H1 (cell line): ENCODE data around the gene SPON2. TPM values are rescaled to one million over a fixed set of nuclear protein-coding genes. Genes with fewer than 3 reads are reported as not detected.

Experiments
- CTCF ChIA-PET: fragments of 300-600 bp; sonication (Branson Sonifier 250); formaldehyde crosslinking; loops from one replicate; lab custom pipeline; 2021; ENCODE audit not compliant: partially characterized antibody; lab: Charles Lee
- POLR2A ChIA-PET: fragments of 300-600 bp; sonication (Branson Sonifier 250); formaldehyde crosslinking; loops from one replicate; lab custom pipeline; 2021; ENCODE audit warnings: inconsistent platforms; ENCODE audit not compliant: partially characterized antibody; lab: Charles Lee
- DNase-seq, 2 experiments: peaks; one replicate each; pipeline versions ENCODE4 v3.0.0 to v3.0.0-alpha.2; 2010 to 2022; ENCODE audit warnings: low spot score in 2 of 2, low read depth in 1 of 2, mixed read lengths in 1 of 2
- FAIRE-seq: peaks from 2 replicates; lab custom pipeline; 2011; peaks lifted over from hg19 to GRCh38; lab: Jason Lieb, UNC
- H2AFZ ChIP-seq: 2 replicates; pipeline ENCODE4 v1.8.1; 2012; ENCODE audit warnings: low read length, inconsistent platforms
- H2AK5ac ChIP-seq: 2 replicates; pipeline ENCODE4 v1.6.1; 2013; ENCODE audit warnings: low read depth, low read length
- H2BK120ac ChIP-seq: replicated peaks from 2 replicates; pipeline ENCODE3; 2013; ENCODE audit warnings: low read depth, low read length, inconsistent platforms
- H2BK12ac ChIP-seq: 2 replicates; pipeline ENCODE4 v1.6.1; 2013; ENCODE audit warnings: low read depth, low read length
- H2BK15ac ChIP-seq: 2 replicates; pipeline ENCODE4 v1.6.1; 2013; ENCODE audit warnings: low read length
- H2BK20ac ChIP-seq: 2 replicates; pipeline ENCODE4 v1.6.1; 2013; ENCODE audit warnings: low read length
- H2BK5ac ChIP-seq: 2 replicates; pipeline ENCODE4 v1.6.1; 2013; ENCODE audit warnings: low read depth, low read length
- H3K14ac ChIP-seq: 2 replicates; pipeline ENCODE4 v1.6.1; 2013; ENCODE audit warnings: inconsistent platforms; ENCODE audit not compliant: insufficient read length
- H3K18ac ChIP-seq: 2 replicates; pipeline ENCODE4 v1.6.1; 2013; ENCODE audit warnings: low read length; ENCODE audit errors: extremely low read depth
- H3K23ac ChIP-seq: 2 replicates; pipeline ENCODE4 v1.6.1; 2013; ENCODE audit warnings: inconsistent platforms; ENCODE audit not compliant: insufficient read length
- H3K23me2 ChIP-seq: 2 replicates; pipeline ENCODE4 v1.6.1; 2013; ENCODE audit warnings: low read depth, low read length
- H3K27ac ChIP-seq: 2 replicates; pipeline ENCODE4 v1.6.1; 2011; ENCODE audit warnings: low read depth, low read length, inconsistent platforms
- H3K27me3 ChIP-seq, 4 experiments: replicated peaks in 1 of 4; 1 replicate in 1 of 4; 2 replicates in 3 of 4; pipeline versions ENCODE4 v1.6.1 to v1.8.1; 2011 to 2013; ENCODE audit warnings: low read length in 3 of 4, mild to moderate bottlenecking in 3 of 4, inconsistent platforms in 2 of 4, mixed read lengths in 2 of 4, moderate library complexity in 1 of 4; ENCODE audit not compliant: control insufficient read depth in 3 of 4, insufficient read depth in 3 of 4; ENCODE audit errors: extremely low read depth in 1 of 4
- H3K36me3 ChIP-seq, 4 experiments: 2 replicates each; pipeline versions ENCODE4 v1.6.1 to v1.8.1; 2011 to 2013; ENCODE audit warnings: mild to moderate bottlenecking in 4 of 4, low read length in 3 of 4, moderate library complexity in 2 of 4, control low read depth in 1 of 4, inconsistent platforms in 1 of 4; ENCODE audit not compliant: insufficient read depth in 4 of 4, control insufficient read depth in 2 of 4
- H3K4ac ChIP-seq: replicated peaks from 2 replicates; pipeline ENCODE3; 2013; ENCODE audit warnings: low read length, low read depth, mixed read lengths, inconsistent platforms; ENCODE audit not compliant: insufficient read length
- H3K4me1 ChIP-seq, 4 experiments: replicated peaks in 1 of 4; 1 replicate in 1 of 4; 2 replicates in 3 of 4; pipeline versions ENCODE4 v1.6.1 to v1.8.1; 2011 to 2013; ENCODE audit warnings: low read length in 3 of 4, inconsistent platforms in 2 of 4, mixed read lengths in 1 of 4; ENCODE audit not compliant: insufficient read depth in 4 of 4, control insufficient read depth in 3 of 4
- H3K4me2 ChIP-seq, 2 experiments: 2 replicates each; pipeline versions ENCODE4 v1.6.1 to v1.8.1; 2011 to 2013; ENCODE audit warnings: low read depth in 2 of 2, low read length in 2 of 2, control low read depth in 1 of 2, inconsistent platforms in 1 of 2, mild to moderate bottlenecking in 1 of 2; ENCODE audit not compliant: insufficient read depth in 1 of 2
- H3K4me3 ChIP-seq, 4 experiments: fragments of 200-600, 300-600 bp in 1 of 4; sonication (generic), shearing (Covaris generic), sonication (Bioruptor Twin) in 1 of 4; 2 replicates each; pipeline versions ENCODE4 v1.5.1 to v1.8.1; 2011 to 2016; ENCODE audit warnings: low read length in 4 of 4, low read depth in 3 of 4, control low read depth in 2 of 4, inconsistent platforms in 2 of 4, mild to moderate bottlenecking in 2 of 4, mixed read lengths in 1 of 4, moderate library complexity in 1 of 4; ENCODE audit not compliant: insufficient read depth in 2 of 4; ENCODE audit errors: extremely low read depth in 1 of 4
- H3K56ac ChIP-seq: replicated peaks from 2 replicates; pipeline ENCODE3; 2013; ENCODE audit warnings: low read depth, mild to moderate bottlenecking, mixed read lengths, low read length, inconsistent platforms; ENCODE audit not compliant: insufficient read length
- H3K79me1 ChIP-seq: 2 replicates; pipeline ENCODE4 v1.6.1; 2013; ENCODE audit warnings: low read depth, low read length, control low read depth
- H3K79me2 ChIP-seq, 2 experiments: 2 replicates each; pipeline versions ENCODE4 v1.6.1 to v1.8.1; 2012 to 2013; ENCODE audit warnings: low read length in 2 of 2, mild to moderate bottlenecking in 2 of 2, inconsistent platforms in 1 of 2; ENCODE audit not compliant: insufficient read depth in 2 of 2, control insufficient read depth in 1 of 2
- H3K9ac ChIP-seq, 4 experiments: replicated peaks in 1 of 4; 1 replicate in 1 of 4; 2 replicates in 3 of 4; pipeline versions ENCODE4 v1.6.1 to v1.8.1; 2011 to 2013; ENCODE audit warnings: low read depth in 3 of 4, low read length in 3 of 4, control low read depth in 2 of 4, mild to moderate bottlenecking in 2 of 4, moderate library complexity in 2 of 4, inconsistent platforms in 1 of 4; ENCODE audit errors: extremely low read depth in 1 of 4
- H3K9me3 ChIP-seq, 2 experiments: 2 replicates each; pipeline versions ENCODE4 v1.6.1 to v1.8.1; 2012 to 2013; ENCODE audit warnings: mild to moderate bottlenecking in 2 of 2, moderate library complexity in 2 of 2, control low read depth in 1 of 2, inconsistent platforms in 1 of 2, low read depth in 1 of 2, low read length in 1 of 2, mixed read lengths in 1 of 2; ENCODE audit not compliant: insufficient read depth in 2 of 2
- H4K20me1 ChIP-seq, 2 experiments: replicated peaks in 1 of 2; 2 replicates each; pipeline versions ENCODE3 to v1.8.1; 2011 to 2013; ENCODE audit warnings: inconsistent platforms in 2 of 2, low read length in 2 of 2, mild to moderate bottlenecking in 1 of 2; ENCODE audit not compliant: insufficient read depth in 2 of 2, control insufficient read depth in 1 of 2
- H4K5ac ChIP-seq: 2 replicates; pipeline ENCODE4 v1.6.1; 2013; ENCODE audit warnings: low read length, low read depth, mixed read lengths, inconsistent platforms; ENCODE audit not compliant: insufficient read length
- H4K8ac ChIP-seq: 2 replicates; pipeline ENCODE4 v1.8.0; 2013; ENCODE audit warnings: mild to moderate bottlenecking, moderate library complexity, low read length, inconsistent platforms; ENCODE audit not compliant: insufficient read depth; ENCODE audit errors: extremely low read depth
- H4K91ac ChIP-seq: replicated peaks from 2 replicates; pipeline ENCODE3; 2013; ENCODE audit warnings: low read length, mixed read lengths, inconsistent platforms; ENCODE audit not compliant: insufficient read length
- BCL11A ChIP-seq, 2 experiments: IDR thresholded peaks; one replicate each; pipeline ENCODE4 v1.6.1; 2011; ENCODE audit warnings: low read depth in 2 of 2, low read length in 2 of 2, mild to moderate bottlenecking in 2 of 2
- CEBPB ChIP-seq: IDR thresholded peaks from 2 replicates; pipeline ENCODE4 v1.6.1; 2012; ENCODE audit warnings: low read depth, low read length
- CHD1 ChIP-seq: IDR thresholded peaks from 2 replicates; pipeline ENCODE4 v1.6.1; 2012; ENCODE audit warnings: low read depth, low read length, improper control_type of control experiment
- HDAC6 ChIP-seq: IDR thresholded peaks from one replicate; pipeline ENCODE4 v1.7.1; 2012; ENCODE audit warnings: low read depth, mild to moderate bottlenecking, inconsistent platforms, low read length, moderate library complexity
- KDM4A ChIP-seq: IDR thresholded peaks from one replicate; pipeline ENCODE4 v1.7.1; 2012; ENCODE audit warnings: low read depth, mild to moderate bottlenecking, moderate library complexity, low read length, inconsistent platforms; ENCODE audit not compliant: severe bottlenecking
- KDM5A ChIP-seq: fragments of 200-600 bp; IDR thresholded peaks from 2 replicates; pipeline ENCODE4 v1.7.1; 2012; ENCODE audit warnings: mild to moderate bottlenecking, low read length, inconsistent platforms, mixed read lengths
- NRF1 ChIP-seq: IDR thresholded peaks from 2 replicates; pipeline ENCODE4 v1.6.1; 2011; ENCODE audit warnings: mild to moderate bottlenecking, low read depth, low read length, improper control_type of control experiment
- POLR2A ChIP-seq, 2 experiments: IDR thresholded peaks; 1 replicate in 1 of 2; 2 replicates in 1 of 2; pipeline ENCODE4 v1.6.1; 2011; ENCODE audit warnings: low read depth in 2 of 2, low read length in 2 of 2, mild to moderate bottlenecking in 2 of 2; ENCODE audit errors: control extremely low read depth in 1 of 2
- RAD21 ChIP-seq, 2 experiments: IDR thresholded peaks in 1 of 2; conservative IDR thresholded peaks in 1 of 2; 2 replicates each; pipeline ENCODE4 v1.6.1; 2011; ENCODE audit warnings: low read depth in 2 of 2, low read length in 2 of 2, improper control_type of control experiment in 1 of 2, inconsistent platforms in 1 of 2, mild to moderate bottlenecking in 1 of 2, moderate library complexity in 1 of 2
- SIX5 ChIP-seq: IDR thresholded peaks from 2 replicates; pipeline ENCODE4 v1.6.1; 2011; ENCODE audit warnings: mild to moderate bottlenecking, low read depth, low read length
- SP1 ChIP-seq: IDR thresholded peaks from 2 replicates; pipeline ENCODE4 v1.6.1; 2011; ENCODE audit warnings: low read depth, low read length
- SP4 ChIP-seq: IDR thresholded peaks from 2 replicates; pipeline ENCODE4 v1.6.1; 2012; ENCODE audit warnings: low read length, inconsistent platforms
- SUZ12 ChIP-seq: fragments of 200-600 bp; sonication (generic); IDR thresholded peaks from 2 replicates; pipeline ENCODE4 v1.6.1; 2012; ENCODE audit warnings: mild to moderate bottlenecking, inconsistent platforms, low read length, moderate library complexity, mixed read lengths
- WGBS, 2 experiments: shearing (Covaris generic) in 1 of 2; methylation state at CpG; one replicate each; pipeline versions ENCODE4 v1.1.6 to v1.1.7; 2013 to 2015; ENCODE audit warnings: low lambda C conversion rate in 2 of 2, mixed read lengths in 2 of 2, inconsistent platforms in 1 of 2, low coverage in 1 of 2, missing lambda C conversion rate in 1 of 2; ENCODE audit not compliant: insufficient replicate concordance in 2 of 2, insufficient coverage in 1 of 2, insufficient read length in 1 of 2; ENCODE audit errors: extremely low coverage in 1 of 2, missing lambda C conversion rate in 1 of 2; 5-methylcytosine and 5-hydroxymethylcytosine counted together
- polyA plus RNA-seq, 7 experiments: library from polyadenylated mRNA; depleted of rRNA in 3 of 7; stranded (reverse) in 5 of 7; unstranded in 2 of 7; fragments of >200 nt in 5 of 7; fragments of 200-250 nt in 2 of 7; gene quantifications; 1 replicate in 5 of 7; 2 replicates in 1 of 7; 4 replicates in 1 of 7; pipeline versions ENCODE4 v1.2.1 to v1.2.3, GENCODE V29; 2011 to 2013; ENCODE audit warnings: missing spikeins in 2 of 7, mixed read lengths in 2 of 7
- total RNA-seq: library from RNA; stranded (reverse); fragmentation: NEBNext Ultra II Directional; extraction: Animal tissue kit (Norgen Biotek cat#: 25700); gene quantifications from 2 replicates; pipeline ENCODE4 v1.2.1, GENCODE V29; 2021

SPON2 gene
- total and polyA plus RNA-seq, 2 of the 8 experiments (the other 6 are each of a cell fraction or from before 2014, with no cell fraction given) = 2.8 to 3.2 TPM

GRCh38 chr4:1218634-1219565, 46.5 kb upstream of the SPON2 start:
- CTCF ChIA-PET = interaction anchor here (1.1 kb wide), 1 partner anchor 61 kb away, joined by 3 read pairs; no protein-coding TSS in a partner anchor
- no peak for TF ChIP-seq SP1
- no peak for TF ChIP-seq CEBPB
- no peak for TF ChIP-seq RAD21 (IDR thresholded peaks at IDR 0.05 in 1 of 2, conservative IDR thresholded peaks at IDR 0.05 in 1 of 2; ENCODE audit: low read depth in 2 of 2, low read length in 2 of 2)
- TF ChIP-seq CHD1 = no peak
- no peak for TF ChIP-seq SIX5
- TF ChIP-seq HDAC6 = no peak
- no peak for TF ChIP-seq SUZ12
- TF ChIP-seq KDM5A = no peak
- TF ChIP-seq KDM4A = no peak
- TF ChIP-seq POLR2A (IDR thresholded peaks at IDR 0.05; ENCODE audit: control extremely low read depth in 1 of 2, low read depth in 2 of 2, low read length in 2 of 2) = no peak
- no peak for TF ChIP-seq SP4
- no peak for TF ChIP-seq NRF1
- no peak for TF ChIP-seq BCL11A (IDR thresholded peaks at IDR 0.05; ENCODE audit: low read depth in 2 of 2, low read length in 2 of 2)

More at GRCh38 chr4:1218634-1219565, 46.5 kb upstream of the SPON2 start:
- Histone ChIP-seq H3K4me2 (no peak overlapping the region), H4K5ac (no peak overlapping the region), H3K79me1 (peaks cover 2% of the 10 kb centered on the region; the same call in 1 of the 2 replicates), H3K4ac (no peak overlapping the region), H2BK12ac (no peak overlapping the region), H2BK20ac (no peak overlapping the region), H2BK15ac (no peak overlapping the region), H3K27ac (no peak overlapping the region), H3K9ac (no peak overlapping the region), H3K4me1 (no peaks in the 10 kb centered on the region), H2BK5ac (no peak overlapping the region), H2AFZ (no peak overlapping the region), H3K9me3 (no peaks in the 10 kb centered on the region), H2BK120ac (no peak overlapping the region), H4K8ac (no peak overlapping the region), H3K23ac (no peak overlapping the region), H3K4me3 (no peak overlapping the region), H3K27me3 (no peaks in the 10 kb centered on the region), H3K79me2 (no peaks in the 10 kb centered on the region), H3K23me2 (no peaks in the 10 kb centered on the region), H3K18ac (no peak overlapping the region), H2AK5ac (no peak overlapping the region), H4K20me1 (peaks cover 2 to 18% of the 10 kb centered on the region in 2 experiments), H3K56ac (no peak overlapping the region), H3K14ac (no peak overlapping the region), H4K91ac (no peak overlapping the region), H3K36me3 (peaks cover 5 to 35% (median 12%) of the 10 kb centered on the region in 4 experiments; a peak in 6 of 8 replicates)
- FAIRE-seq (no peak), DNase-seq (no peak)
- 94% methylated on average over 21 of the region's 21 CpGs; no CpG with 5 or more reads in 1 of the 2 experiments for WGBS, 2 experiments
- POLR2A ChIA-PET = no interaction called here
